Fibroblast of lung (primary cell): ENCODE data around the gene DPM2. TPM values are rescaled to one million over a fixed set of nuclear protein-coding genes. Genes with fewer than 3 reads are reported as not detected.
A peak's percentile ranks its signal among the peaks of the same experiment; 100 is the strongest.

Experiments
- DNase-seq, 2 donors: peaks; one replicate each; pipeline versions ENCODE4 v3.0.0 to v3.0.0-alpha.2; 2010; ENCODE audit warnings: low read depth in 2 of 2
- H2AFZ ChIP-seq: 2 replicates; pipeline ENCODE4 v1.5.1; 2012; ENCODE audit warnings: low read length, control low read depth, inconsistent platforms
- H3K27ac ChIP-seq: 2 replicates; pipeline ENCODE4 v1.5.1; 2011; ENCODE audit warnings: low read length, control low read depth; ENCODE audit not compliant: insufficient read depth
- H3K27me3 ChIP-seq: 2 replicates; pipeline ENCODE4 v1.5.1; 2011; ENCODE audit warnings: mild to moderate bottlenecking, low read length; ENCODE audit not compliant: control insufficient read depth, insufficient read depth
- H3K36me3 ChIP-seq: 2 replicates; pipeline ENCODE4 v1.5.1; 2011; ENCODE audit warnings: low read length; ENCODE audit not compliant: control insufficient read depth, insufficient read depth
- H3K4me1 ChIP-seq: 2 replicates; pipeline ENCODE4 v1.5.1; 2011; ENCODE audit warnings: low read length; ENCODE audit not compliant: control insufficient read depth, insufficient read depth; ENCODE audit errors: extremely low read depth
- H3K4me2 ChIP-seq: 2 replicates; pipeline ENCODE4 v1.5.1; 2011; ENCODE audit warnings: low read length, control low read depth; ENCODE audit not compliant: insufficient read depth; ENCODE audit errors: extremely low read depth
- H3K4me3 ChIP-seq, 4 experiments: fragments of 200-600 bp in 1 of 4; sonication (generic) in 1 of 4; replicated peaks in 1 of 4; 2 replicates each; pipeline ENCODE4 v1.5.1; 2011 to 2016; ENCODE audit warnings: low read length in 4 of 4, low read depth in 3 of 4, mild to moderate bottlenecking in 3 of 4, control low read depth in 2 of 4, inconsistent platforms in 1 of 4, mixed read lengths in 1 of 4; ENCODE audit not compliant: insufficient read depth in 1 of 4; ENCODE audit errors: control extremely low read depth in 1 of 4
- H3K79me2 ChIP-seq: 2 replicates; pipeline ENCODE4 v1.5.1; 2012; ENCODE audit warnings: mild to moderate bottlenecking, low read length, inconsistent platforms; ENCODE audit not compliant: control insufficient read depth, insufficient read depth
- H3K9ac ChIP-seq: 2 replicates; pipeline ENCODE4 v1.5.1; 2011; ENCODE audit warnings: mild to moderate bottlenecking, low read length, control low read depth; ENCODE audit not compliant: insufficient read depth
- H3K9me3 ChIP-seq: 2 replicates; pipeline ENCODE4 v1.5.1; 2012; ENCODE audit warnings: low read depth, low read length; ENCODE audit not compliant: control insufficient read depth, insufficient read depth
- H4K20me1 ChIP-seq: 2 replicates; pipeline ENCODE4 v1.5.1; 2011; ENCODE audit warnings: low read length; ENCODE audit not compliant: control insufficient read depth, insufficient read depth; ENCODE audit errors: extremely low read depth
- CTCF ChIP-seq, 2 donors: IDR thresholded peaks in 1 of 2; conservative IDR thresholded peaks in 1 of 2; 1 replicate in 1 of 2; 2 replicates in 1 of 2; pipeline ENCODE4 v1.5.1; 2011 to 2012; ENCODE audit warnings: low read length in 2 of 2, control low read depth in 1 of 2, inconsistent platforms in 1 of 2, low read depth in 1 of 2, mild to moderate bottlenecking in 1 of 2
- EZH2 ChIP-seq: IDR thresholded peaks from 2 replicates; pipeline ENCODE4 v1.5.1; 2012; ENCODE audit warnings: low read length, control low read depth, mild to moderate bottlenecking; ENCODE audit errors: missing control alignments
- polyA plus RNA-seq, 2 donors: library from polyadenylated mRNA; depleted of rRNA in 1 of 2; stranded (reverse) in 1 of 2; unstranded in 1 of 2; fragments of >200 nt; gene quantifications; 2 replicates each; pipeline ENCODE4 v1.2.1, GENCODE V29; 2011 to 2012; ENCODE audit warnings: missing spikeins in 1 of 2
- total RNA-seq: library from RNA; depleted of rRNA; stranded (reverse); fragments of >200 nt; gene quantifications from 2 replicates; pipeline ENCODE4 v1.2.1, GENCODE V29; 2014

Gene DPM2
- total and polyA plus RNA-seq, 2 donors (not counting 1 experiment from before 2014, with no cell fraction given): 11.7 to 24.1 TPM

DNA sequence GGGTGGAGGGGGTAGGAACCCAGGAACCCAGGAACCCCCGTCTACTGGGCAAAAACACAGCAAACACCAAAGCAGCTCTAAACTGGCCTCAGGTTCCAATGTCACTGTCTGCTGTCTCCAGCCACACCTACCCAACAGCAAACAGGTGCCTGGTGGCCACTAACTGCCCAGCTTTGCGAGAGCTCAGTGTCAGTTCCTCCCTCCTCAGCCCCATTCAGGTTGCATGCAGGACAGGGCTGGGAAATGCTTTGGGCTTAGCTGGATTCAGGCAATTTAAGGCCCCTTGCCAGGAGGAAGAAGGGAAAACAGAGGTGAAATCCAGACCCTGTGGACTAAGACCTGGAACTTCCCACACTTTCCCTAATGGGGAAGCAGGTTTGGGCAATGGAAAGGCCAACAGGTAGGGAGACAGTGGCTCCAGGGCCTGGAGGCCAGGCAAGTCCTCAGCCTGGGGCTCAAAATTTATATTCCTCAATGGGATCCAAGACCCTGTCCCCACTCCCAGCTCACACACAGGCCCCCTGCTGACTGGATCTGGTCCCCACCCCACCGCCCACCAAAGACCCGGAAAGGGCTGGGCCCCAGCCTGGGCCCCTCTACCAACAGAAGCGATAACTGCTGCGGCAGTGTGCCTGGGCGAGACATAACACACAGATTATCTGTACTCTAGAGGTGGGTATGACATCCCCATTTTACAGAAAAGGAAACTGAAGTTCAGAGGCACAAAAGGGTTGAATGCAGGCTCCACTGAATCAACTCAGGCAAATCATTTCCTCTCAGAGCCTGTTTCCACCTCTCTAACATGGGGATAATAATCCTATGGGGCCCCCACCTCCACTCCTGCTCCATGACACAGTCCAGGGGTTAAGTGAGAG, 39.6 kb upstream of the DPM2 start:
- H3K4me3 ChIP-seq: peak overlapping the region in 3 of 4 experiments; percentile 44 to 91 (median 66)
- H3K27ac ChIP-seq: no peak overlapping the region
- no peak overlapping the region for H3K9ac ChIP-seq

GRCh38 chr9:127976498-127976897, 38.8 kb upstream of the DPM2 start:
- no peak for TF ChIP-seq EZH2
- TF ChIP-seq CTCF (conservative IDR thresholded peaks at IDR 0.05 in 1 of 2, IDR thresholded peaks at IDR 0.05 in 1 of 2; ENCODE audit: low read depth in 1 of 2, low read length in 2 of 2): no peak
- Histone ChIP-seq H3K4me2 (no peak overlapping the region), H3K4me3 (no peak overlapping the region), H3K27ac (no peak overlapping the region), H3K4me1 (peaks cover 28% of the 10 kb centered on the region), H3K9ac (no peak overlapping the region), H3K79me2 (peaks cover 73% of the 10 kb centered on the region), H3K9me3 (no peaks in the 10 kb centered on the region), H3K36me3 (no peaks in the 10 kb centered on the region), H4K20me1 (no peaks in the 10 kb centered on the region), H2AFZ (no peak overlapping the region), H3K27me3 (no peaks in the 10 kb centered on the region)
- DNase-seq: no peak

More for the DNA sequence above, 39.6 kb upstream of the DPM2 start:
- Histone ChIP-seq H3K27me3 (no peaks in the 10 kb centered on the region), H4K20me1 (no peaks in the 10 kb centered on the region), H3K4me1 (peaks cover 24% of the 10 kb centered on the region), H3K9me3 (no peaks in the 10 kb centered on the region), H2AFZ (no peak overlapping the region), H3K79me2 (peaks cover 66% of the 10 kb centered on the region), H3K4me2 (peak overlapping the region; percentile 87), H3K36me3 (no peaks in the 10 kb centered on the region)
- no peak for DNase-seq
- TF ChIP-seq EZH2 (no peak), CTCF (conservative IDR thresholded peaks at IDR 0.05 in 1 of 2, IDR thresholded peaks at IDR 0.05 in 1 of 2; ENCODE audit: low read depth in 1 of 2, low read length in 2 of 2) (no peak)

DNA sequence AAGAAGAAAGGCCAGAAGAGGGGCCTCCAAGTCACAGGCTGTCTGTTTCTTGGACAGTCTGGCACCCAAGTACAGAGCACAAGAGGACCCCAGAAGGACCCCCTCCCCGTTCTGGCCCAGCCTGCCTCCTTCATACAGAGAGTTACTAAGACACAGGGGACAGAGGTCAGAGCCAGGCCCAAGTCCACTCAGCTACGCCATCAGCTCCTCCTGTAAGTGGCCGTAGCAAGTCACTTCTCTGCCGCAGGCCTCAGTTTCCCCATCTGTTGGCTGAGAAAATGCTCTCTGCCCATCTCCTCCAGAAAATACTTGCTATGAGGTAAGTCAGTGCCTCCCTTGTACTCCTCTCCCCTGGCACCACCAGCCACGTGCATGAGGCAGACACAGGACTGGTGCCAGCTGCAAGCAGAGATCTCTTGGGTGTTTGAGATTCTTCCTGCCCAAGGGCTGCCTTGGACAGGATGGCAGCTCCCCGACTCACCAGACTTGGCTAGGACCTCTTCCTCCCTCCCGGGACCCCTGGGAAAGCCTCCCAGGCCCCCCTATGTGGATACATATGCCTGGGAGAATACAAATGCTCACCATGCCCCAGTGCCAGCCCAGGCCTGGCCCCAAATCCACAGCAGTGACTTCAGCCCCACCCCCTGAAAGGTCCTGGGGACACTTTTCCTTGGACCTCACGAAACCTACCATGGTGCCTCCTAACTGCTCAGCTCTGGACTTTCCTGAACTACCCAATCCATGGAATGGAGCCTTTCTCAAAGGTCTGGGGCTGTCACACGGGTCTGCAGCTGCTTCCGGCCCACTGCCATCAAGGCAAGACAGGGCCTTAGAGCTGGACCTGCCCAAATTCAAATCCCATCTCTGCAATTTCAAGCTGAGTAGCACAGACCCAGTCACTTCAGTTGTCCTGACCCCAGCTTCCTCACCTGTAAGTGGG, 38.0 kb upstream of the DPM2 start:
- no peak for TF ChIP-seq EZH2
- TF ChIP-seq CTCF (conservative IDR thresholded peaks at IDR 0.05 in 1 of 2, IDR thresholded peaks at IDR 0.05 in 1 of 2; ENCODE audit: low read depth in 1 of 2, low read length in 2 of 2): no peak
- H4K20me1 ChIP-seq: no peaks in the 10 kb centered on the region
- H3K27me3 ChIP-seq: no peaks in the 10 kb centered on the region
- peaks cover 77% of the 10 kb centered on the region for H3K79me2 ChIP-seq
- H3K4me2 ChIP-seq: no peak overlapping the region
- DNase-seq: no peak
- no peak overlapping the region for H2AFZ ChIP-seq
- no peaks in the 10 kb centered on the region for H3K36me3 ChIP-seq
- no peak overlapping the region for H3K9ac ChIP-seq
- no peak overlapping the region for H3K27ac ChIP-seq
- H3K4me3 ChIP-seq: no peak overlapping the region
- no peaks in the 10 kb centered on the region for H3K9me3 ChIP-seq
- H3K4me1 ChIP-seq: peaks cover 27% of the 10 kb centered on the region
